Nephron (organoid): ENCODE data around the gene FIG4.
"Not testable (repeated sequence)": the region's sequence is repeated elsewhere in the genome, so short reads cannot be mapped to it uniquely, and the experiment has no call there.

ENCODE experiments used
- H3K27ac Mint-ChIP-seq, 3 experiments: 2 replicates each; pipeline ENCODE4 v1.8.0; 2020; ENCODE audit warnings: mixed read lengths in 3 of 3, mild to moderate bottlenecking in 2 of 3, moderate library complexity in 1 of 3
- H3K27me3 Mint-ChIP-seq: 2 replicates; pipeline ENCODE4 v1.8.0; 2021; ENCODE audit warnings: low read depth, mild to moderate bottlenecking, moderate library complexity, mixed read lengths
- H3K36me3 Mint-ChIP-seq: 2 replicates; pipeline ENCODE4 v1.8.0; 2020; ENCODE audit warnings: low read depth, mixed read lengths
- H3K4me1 Mint-ChIP-seq: 2 replicates; pipeline ENCODE4 v1.8.0; 2020; ENCODE audit warnings: mixed read lengths
- H3K4me3 Mint-ChIP-seq, 3 experiments: 2 replicates each; pipeline ENCODE4 v1.8.0; 2020; ENCODE audit warnings: mild to moderate bottlenecking in 3 of 3, mixed read lengths in 3 of 3, moderate library complexity in 2 of 3
- H3K9me3 Mint-ChIP-seq: 2 replicates; pipeline ENCODE4 v1.8.0; 2020; ENCODE audit warnings: mixed read lengths
- CTCF ChIP-seq, 3 experiments: fragments of 200-600 bp; sonication (generic); IDR thresholded peaks; one replicate each; pipeline ENCODE4 v1.5.0; 2021; ENCODE audit warnings: antibody characterized with exemption in 3 of 3; ENCODE audit not compliant: unreplicated experiment in 3 of 3

The FIG4 gene

GRCh38 chr6:109678240-109678639 is 12.9 kb upstream of the FIG4 start:
- H3K27me3 Mint-ChIP-seq, result no peaks in the 10 kb centered on the region
- no peaks in the 10 kb centered on the region for H3K4me1 Mint-ChIP-seq
- TF ChIP-seq CTCF (IDR thresholded peaks at IDR 0.05; ENCODE audit: unreplicated experiment in 3 of 3), result no peak
- H3K27ac Mint-ChIP-seq, result peak overlapping the region in 2 of 3 experiments; percentile 12 to 30
- H3K4me3 Mint-ChIP-seq, result no peak overlapping the region
- H3K36me3 Mint-ChIP-seq, result peaks cover 21% of the 10 kb centered on the region
- H3K9me3 Mint-ChIP-seq, result peaks cover 19% of the 10 kb centered on the region

GRCh38 chr6:109678661-109679505 is 12.2 kb upstream of the FIG4 start:
- Mint-ChIP-seq H3K36me3 (peaks cover 20% of the 10 kb centered on the region), H3K9me3 (peaks cover 24% of the 10 kb centered on the region), H3K27ac (peak overlapping the region; percentile 12 to 63 (median 62))
- H3K4me3 Mint-ChIP-seq, H3K4me1 Mint-ChIP-seq, H3K27me3 Mint-ChIP-seq: not testable (repeated sequence)

DNA sequence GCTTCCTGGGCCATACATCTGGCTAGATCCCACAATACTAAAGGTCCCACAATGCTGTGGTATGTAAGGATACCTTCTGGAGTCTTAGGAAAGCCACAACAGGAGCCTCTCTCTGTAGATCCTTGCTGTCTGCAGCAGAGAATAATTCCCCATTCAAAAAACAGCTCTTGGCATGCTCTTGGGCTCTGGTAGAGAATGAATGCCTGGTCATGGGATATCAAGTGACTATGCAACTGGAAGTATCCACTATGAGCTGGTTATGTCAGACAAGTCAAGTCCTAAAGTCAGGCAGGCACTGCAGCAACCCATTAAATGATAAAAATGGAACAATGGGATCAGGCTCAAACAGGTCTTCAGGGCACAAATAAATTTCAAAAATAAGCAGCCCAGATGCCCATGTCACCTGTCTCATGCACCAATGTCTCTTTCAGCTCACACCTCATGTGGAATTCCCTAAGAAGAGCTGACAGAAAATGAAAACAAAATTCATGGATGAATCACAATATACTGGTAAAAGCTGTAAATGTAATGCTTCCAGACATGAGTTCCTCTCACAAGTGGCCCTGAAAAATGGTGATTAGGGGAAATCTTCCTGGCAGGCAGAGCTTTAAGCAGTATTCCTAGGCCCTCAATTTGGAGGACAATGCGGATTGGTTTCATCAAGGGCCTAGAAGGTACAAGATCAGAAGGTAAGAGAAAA is 4.4 kb upstream of the FIG4 start:
- H3K27me3 Mint-ChIP-seq, result peaks cover 4% of the 10 kb centered on the region
- peaks cover 15% of the 10 kb centered on the region for H3K9me3 Mint-ChIP-seq
- H3K4me1 Mint-ChIP-seq, result peaks cover 11% of the 10 kb centered on the region
- TF ChIP-seq CTCF (IDR thresholded peaks at IDR 0.05; ENCODE audit: unreplicated experiment in 3 of 3), result no peak
- H3K4me3 Mint-ChIP-seq, result peak overlapping the region in 1 of 3 experiments; percentile 59
- peaks cover 8% of the 10 kb centered on the region for H3K36me3 Mint-ChIP-seq
- H3K27ac Mint-ChIP-seq, result no peak overlapping the region

DNA sequence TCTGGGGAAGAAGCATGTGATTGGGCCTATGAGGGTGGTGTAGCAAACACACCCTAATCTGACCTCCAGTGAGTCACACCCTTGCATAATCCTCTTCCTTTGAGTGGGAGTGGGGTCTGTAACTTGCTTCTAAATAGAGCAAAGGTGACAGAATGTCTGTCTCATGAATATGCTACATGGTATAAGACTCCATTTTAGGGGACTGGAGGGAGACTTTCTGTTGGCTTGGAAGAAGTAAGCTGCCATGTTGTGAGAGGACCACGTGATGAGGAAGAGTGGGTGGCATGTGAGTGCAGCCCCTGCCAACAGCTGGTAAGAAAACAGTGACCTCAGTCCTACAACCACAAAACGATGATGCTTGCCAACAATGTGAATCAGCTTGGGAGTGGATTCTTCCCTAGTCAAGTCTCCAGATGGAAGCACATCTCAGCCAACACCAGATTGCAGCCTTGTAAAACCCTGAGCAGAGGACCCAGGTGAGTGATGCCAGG is 3.8 kb upstream of the FIG4 start:
- peaks cover 4% of the 10 kb centered on the region for H3K27me3 Mint-ChIP-seq
- H3K4me1 Mint-ChIP-seq, result peaks cover 17% of the 10 kb centered on the region
- H3K27ac Mint-ChIP-seq, result no peak overlapping the region
- H3K9me3 Mint-ChIP-seq, result peaks cover 11% of the 10 kb centered on the region
- H3K36me3 Mint-ChIP-seq, result peaks cover 5% of the 10 kb centered on the region
- peak overlapping the region in 2 of 3 experiments; percentile 12 to 37 for H3K4me3 Mint-ChIP-seq
- TF ChIP-seq CTCF (IDR thresholded peaks at IDR 0.05; ENCODE audit: unreplicated experiment in 3 of 3), result no peak

DNA sequence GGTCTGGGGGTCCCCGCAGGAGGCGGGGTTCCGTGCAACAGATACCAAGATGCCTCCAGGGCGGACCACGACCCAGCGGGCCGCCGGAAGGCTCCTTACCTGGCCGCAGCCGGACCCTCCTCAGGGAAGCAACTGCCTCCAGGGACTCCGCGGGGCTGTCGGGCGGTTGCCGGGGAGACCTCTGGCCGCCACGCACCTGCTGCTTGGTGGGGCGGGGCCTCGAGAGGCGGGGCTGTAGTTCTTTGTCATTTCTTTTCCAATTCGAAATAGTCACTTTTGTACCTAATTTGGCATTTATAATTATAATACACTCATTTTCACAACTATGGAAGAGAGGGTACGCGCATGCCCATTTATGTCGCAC is 741 bp upstream of the FIG4 start:
- Mint-ChIP-seq H3K9me3 (no peaks in the 10 kb centered on the region), H3K4me1 (peaks cover 17% of the 10 kb centered on the region), H3K27ac (peak overlapping the region; percentile 97 to 98 (median 97)), H3K36me3 (peaks cover 5% of the 10 kb centered on the region), H3K27me3 (peaks cover 4% of the 10 kb centered on the region), H3K4me3 (peak overlapping the region; percentile 88 to 94 (median 91))
- no peak for TF ChIP-seq CTCF (IDR thresholded peaks at IDR 0.05; ENCODE audit: unreplicated experiment in 3 of 3)

GRCh38 chr6:109693111-109693510 is 2.0 kb downstream of the FIG4 start:
- Mint-ChIP-seq H3K27ac (no peak overlapping the region), H3K9me3 (no peaks in the 10 kb centered on the region)
- TF ChIP-seq CTCF (IDR thresholded peaks at IDR 0.05; ENCODE audit: unreplicated experiment in 3 of 3), result no peak

More at GRCh38 chr6:109693111-109693510, 2.0 kb downstream of the FIG4 start:
- H3K27me3 Mint-ChIP-seq, result peaks cover 4% of the 10 kb centered on the region
- peaks cover 23% of the 10 kb centered on the region for H3K36me3 Mint-ChIP-seq
- peaks cover 17% of the 10 kb centered on the region for H3K4me1 Mint-ChIP-seq
- peak overlapping the region; percentile 16 to 91 (median 65) for H3K4me3 Mint-ChIP-seq
